Neural cell (in vitro differentiated cells): Measurements from ENCODE around the gene PTGER4. TPM values are rescaled to one million over a fixed set of nuclear protein-coding genes. Genes with fewer than 3 reads are reported as not detected.
A peak's percentile ranks its signal among the peaks of the same experiment; 100 is the strongest.

Experiments used
- H2AFZ ChIP-seq: fragments of 200-600, 300-800 bp; sonication (generic), shearing (Covaris generic); 2 replicates; pipeline ENCODE4 v1.6.0; 2014; ENCODE audit warnings: low read depth, mild to moderate bottlenecking, antibody characterized with exemption, low read length, moderate library complexity
- H3F3A ChIP-seq: fragments of 200-600 bp; shearing (Covaris generic); 2 replicates; pipeline ENCODE4 v1.6.1; 2016; ENCODE audit warnings: mild to moderate bottlenecking, moderate library complexity, mixed read lengths, antibody characterized with exemption, low read length; ENCODE audit not compliant: insufficient read depth, poor library complexity, severe bottlenecking
- H3K27ac ChIP-seq: fragments of 200-600, 300-800 bp; sonication (generic), shearing (Covaris generic); 2 replicates; pipeline ENCODE4 v1.5.1; 2014; ENCODE audit warnings: mild to moderate bottlenecking, low read length, moderate library complexity
- H3K27me3 ChIP-seq: fragments of 300-800, 200-600 bp; sonication (generic), shearing (Covaris generic); 2 replicates; pipeline ENCODE4 v1.6.0; 2014; ENCODE audit warnings: mild to moderate bottlenecking, low read depth, low read length, moderate library complexity; ENCODE audit not compliant: insufficient read depth
- H3K36me3 ChIP-seq: fragments of 300-800, 200-600 bp; sonication (generic), shearing (Covaris generic); 2 replicates; pipeline ENCODE4 v1.5.1; 2014; ENCODE audit warnings: mild to moderate bottlenecking, antibody characterized with exemption, low read length, moderate library complexity; ENCODE audit not compliant: insufficient read depth
- H3K4me2 ChIP-seq: fragments of 300-800, 200-600 bp; sonication (generic), shearing (Covaris generic); 2 replicates; pipeline ENCODE4 v1.6.0; 2014; ENCODE audit warnings: mild to moderate bottlenecking, low read length
- H3K4me3 ChIP-seq: fragments of 300-800, 200-600 bp; sonication (generic), shearing (Covaris generic); 2 replicates; pipeline ENCODE4 v1.5.1; 2014; ENCODE audit warnings: mild to moderate bottlenecking, low read length, moderate library complexity
- H3K79me2 ChIP-seq: fragments of 200-600 bp; shearing (Covaris generic); replicated peaks from 2 replicates; pipeline ENCODE4 v1.6.0; 2014; ENCODE audit warnings: mild to moderate bottlenecking, low read length, moderate library complexity; ENCODE audit not compliant: insufficient read depth
- H3K9ac ChIP-seq: fragments of 300-800, 200-600 bp; sonication (generic), shearing (Covaris generic); 2 replicates; pipeline ENCODE4 v1.6.1; 2016; ENCODE audit warnings: mild to moderate bottlenecking, low read length, mixed read lengths
- H3K9me2 ChIP-seq: fragments of 200-600 bp; shearing (Covaris generic); 2 replicates; pipeline ENCODE4 v1.6.1; 2016; ENCODE audit warnings: mild to moderate bottlenecking, low read length, mixed read lengths; ENCODE audit not compliant: insufficient read depth
- H3K9me3 ChIP-seq: fragments of 200-600, 300-800 bp; sonication (generic), shearing (Covaris generic); 2 replicates; pipeline ENCODE4 v1.6.1; 2016; ENCODE audit warnings: mild to moderate bottlenecking, mixed run types, low read length, moderate library complexity, mixed read lengths
- H4K20me1 ChIP-seq: fragments of 200-600 bp; shearing (Covaris generic); 2 replicates; pipeline ENCODE4 v1.6.1; 2016; ENCODE audit warnings: mild to moderate bottlenecking, mixed run types; ENCODE audit not compliant: insufficient read depth
- EP300 ChIP-seq: fragments of 450-650 bp; conservative IDR thresholded peaks from 2 replicates; pipeline ENCODE4 v1.6.1; 2014; ENCODE audit warnings: antibody characterized with exemption, mild to moderate bottlenecking, moderate library complexity; ENCODE audit not compliant: poor library complexity, severe bottlenecking
- EZH2 ChIP-seq: fragments of 200-600, 300-800 bp; shearing (Covaris generic), sonication (generic); IDR thresholded peaks from 2 replicates; pipeline ENCODE4 v1.6.1; 2014; ENCODE audit warnings: antibody characterized with exemption, low read length, borderline replicate concordance, mild to moderate bottlenecking; ENCODE audit not compliant: insufficient read depth, poor library complexity, severe bottlenecking
- MXI1 ChIP-seq: fragments of 450-650 bp; conservative IDR thresholded peaks from 2 replicates; pipeline ENCODE4 v1.6.1; 2014; ENCODE audit warnings: antibody characterized with exemption, mild to moderate bottlenecking; ENCODE audit not compliant: poor library complexity, severe bottlenecking
- POLR2AphosphoS5 ChIP-seq: IDR thresholded peaks from 2 replicates; pipeline ENCODE4 v1.6.1; 2012
- RAD21 ChIP-seq: fragments of 450-650 bp; conservative IDR thresholded peaks from 2 replicates; pipeline ENCODE4 v1.6.1; 2014; ENCODE audit warnings: antibody characterized with exemption, mild to moderate bottlenecking, moderate library complexity
- SMC3 ChIP-seq: fragments of 450-650 bp; conservative IDR thresholded peaks from 2 replicates; pipeline ENCODE4 v1.6.1; 2014; ENCODE audit warnings: antibody characterized with exemption, mild to moderate bottlenecking, moderate library complexity; ENCODE audit not compliant: poor library complexity
- TAF1 ChIP-seq: IDR thresholded peaks from 2 replicates; pipeline ENCODE4 v1.6.1; 2012; ENCODE audit warnings: low read depth
- polyA plus RNA-seq: library from polyadenylated mRNA; depleted of rRNA; stranded (reverse); fragments of >200 nt; gene quantifications from 2 replicates; pipeline ENCODE4 v1.2.3, GENCODE V29; 2014
- TF ChIP-seq, protein P1 (sequence below): IDR thresholded peaks from 2 replicates; pipeline ENCODE4 v1.6.1; 2012; ENCODE audit warnings: borderline replicate concordance
- TF ChIP-seq, protein P2 (sequence below): fragments of 450-650 bp; IDR thresholded peaks from 2 replicates; pipeline ENCODE4 v1.5.1; 2014; ENCODE audit warnings: antibody characterized with exemption, mild to moderate bottlenecking, moderate library complexity; ENCODE audit not compliant: poor library complexity, severe bottlenecking

Gene PTGER4
- polyA plus RNA-seq, 1 donor from 2014 or later: 6.2 TPM

- H3K79me2 ChIP-seq: peaks cover 3% of the 10 kb centered on the region
- H4K20me1 ChIP-seq: no peaks in the 10 kb centered on the region
- no peak overlapping the region for H3K27ac ChIP-seq
- H3F3A ChIP-seq: no peaks in the 10 kb centered on the region
- TF ChIP-seq, protein P1, sequence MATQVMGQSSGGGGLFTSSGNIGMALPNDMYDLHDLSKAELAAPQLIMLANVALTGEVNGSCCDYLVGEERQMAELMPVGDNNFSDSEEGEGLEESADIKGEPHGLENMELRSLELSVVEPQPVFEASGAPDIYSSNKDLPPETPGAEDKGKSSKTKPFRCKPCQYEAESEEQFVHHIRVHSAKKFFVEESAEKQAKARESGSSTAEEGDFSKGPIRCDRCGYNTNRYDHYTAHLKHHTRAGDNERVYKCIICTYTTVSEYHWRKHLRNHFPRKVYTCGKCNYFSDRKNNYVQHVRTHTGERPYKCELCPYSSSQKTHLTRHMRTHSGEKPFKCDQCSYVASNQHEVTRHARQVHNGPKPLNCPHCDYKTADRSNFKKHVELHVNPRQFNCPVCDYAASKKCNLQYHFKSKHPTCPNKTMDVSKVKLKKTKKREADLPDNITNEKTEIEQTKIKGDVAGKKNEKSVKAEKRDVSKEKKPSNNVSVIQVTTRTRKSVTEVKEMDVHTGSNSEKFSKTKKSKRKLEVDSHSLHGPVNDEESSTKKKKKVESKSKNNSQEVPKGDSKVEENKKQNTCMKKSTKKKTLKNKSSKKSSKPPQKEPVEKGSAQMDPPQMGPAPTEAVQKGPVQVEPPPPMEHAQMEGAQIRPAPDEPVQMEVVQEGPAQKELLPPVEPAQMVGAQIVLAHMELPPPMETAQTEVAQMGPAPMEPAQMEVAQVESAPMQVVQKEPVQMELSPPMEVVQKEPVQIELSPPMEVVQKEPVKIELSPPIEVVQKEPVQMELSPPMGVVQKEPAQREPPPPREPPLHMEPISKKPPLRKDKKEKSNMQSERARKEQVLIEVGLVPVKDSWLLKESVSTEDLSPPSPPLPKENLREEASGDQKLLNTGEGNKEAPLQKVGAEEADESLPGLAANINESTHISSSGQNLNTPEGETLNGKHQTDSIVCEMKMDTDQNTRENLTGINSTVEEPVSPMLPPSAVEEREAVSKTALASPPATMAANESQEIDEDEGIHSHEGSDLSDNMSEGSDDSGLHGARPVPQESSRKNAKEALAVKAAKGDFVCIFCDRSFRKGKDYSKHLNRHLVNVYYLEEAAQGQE: no peak
- no peak for TF ChIP-seq RAD21
- no peak for TF ChIP-seq EZH2
- TF ChIP-seq, protein P2, sequence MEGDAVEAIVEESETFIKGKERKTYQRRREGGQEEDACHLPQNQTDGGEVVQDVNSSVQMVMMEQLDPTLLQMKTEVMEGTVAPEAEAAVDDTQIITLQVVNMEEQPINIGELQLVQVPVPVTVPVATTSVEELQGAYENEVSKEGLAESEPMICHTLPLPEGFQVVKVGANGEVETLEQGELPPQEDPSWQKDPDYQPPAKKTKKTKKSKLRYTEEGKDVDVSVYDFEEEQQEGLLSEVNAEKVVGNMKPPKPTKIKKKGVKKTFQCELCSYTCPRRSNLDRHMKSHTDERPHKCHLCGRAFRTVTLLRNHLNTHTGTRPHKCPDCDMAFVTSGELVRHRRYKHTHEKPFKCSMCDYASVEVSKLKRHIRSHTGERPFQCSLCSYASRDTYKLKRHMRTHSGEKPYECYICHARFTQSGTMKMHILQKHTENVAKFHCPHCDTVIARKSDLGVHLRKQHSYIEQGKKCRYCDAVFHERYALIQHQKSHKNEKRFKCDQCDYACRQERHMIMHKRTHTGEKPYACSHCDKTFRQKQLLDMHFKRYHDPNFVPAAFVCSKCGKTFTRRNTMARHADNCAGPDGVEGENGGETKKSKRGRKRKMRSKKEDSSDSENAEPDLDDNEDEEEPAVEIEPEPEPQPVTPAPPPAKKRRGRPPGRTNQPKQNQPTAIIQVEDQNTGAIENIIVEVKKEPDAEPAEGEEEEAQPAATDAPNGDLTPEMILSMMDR: no peak
- no peak for TF ChIP-seq POLR2AphosphoS5
- no peak for TF ChIP-seq MXI1
- no peak for TF ChIP-seq TAF1
- TF ChIP-seq EP300: no peak
- no peak for TF ChIP-seq SMC3
- H3K9me2 ChIP-seq: no peaks in the 10 kb centered on the region
- no peak overlapping the region for H3K4me3 ChIP-seq
- no peaks in the 10 kb centered on the region for H3K27me3 ChIP-seq
- H3K9me3 ChIP-seq: no peaks in the 10 kb centered on the region
- no peak overlapping the region for H3K9ac ChIP-seq
- peaks cover 8% of the 10 kb centered on the region for H3K36me3 ChIP-seq
- no peak overlapping the region for H2AFZ ChIP-seq
- no peak overlapping the region for H3K4me2 ChIP-seq
Observed at GRCh38 chr5:40735609-40736008, 55.9 kb downstream of the PTGER4 start.

GRCh38 chr5:40736103-40736875, 56.6 kb downstream of the PTGER4 start:
- no peak overlapping the region for H3K4me2 ChIP-seq
- H3K9ac ChIP-seq: no peak overlapping the region
- TF ChIP-seq EP300 (no peak), MXI1 (no peak), TAF1 (no peak), RAD21 (peak; percentile 81), EZH2 (no peak), POLR2AphosphoS5 (no peak), SMC3 (peak; percentile 79)
- TF ChIP-seq, protein P2: peak; percentile 79
- TF ChIP-seq, protein P1: no peak

More at GRCh38 chr5:40736103-40736875, 56.6 kb downstream of the PTGER4 start:
- Histone ChIP-seq H2AFZ (no peak overlapping the region), H3F3A (no peaks in the 10 kb centered on the region), H3K36me3 (peaks cover 10% of the 10 kb centered on the region), H3K9me3 (no peaks in the 10 kb centered on the region), H3K27ac (no peak overlapping the region), H4K20me1 (no peaks in the 10 kb centered on the region), H3K9me2 (no peaks in the 10 kb centered on the region), H3K4me3 (no peak overlapping the region), H3K27me3 (no peaks in the 10 kb centered on the region), H3K79me2 (peaks cover 3% of the 10 kb centered on the region)
